Measurements from ENCODE around the gene MMP15.

- TF ChIP-seq MAX (IDR thresholded peaks at IDR 0.05; ENCODE audit: low read depth, low read length) = no peak
- TF ChIP-seq MYC (IDR thresholded peaks at IDR 0.05; ENCODE audit: low read depth, low read length) = no peak
Measured at GRCh38 chr16:58046936-58047335, 21.4 kb downstream of the MMP15 start.

Data from NB4 (cell line).